GM23338 (cell line): ENCODE results near the gene ITSN2. TPM values are rescaled to one million over a fixed set of nuclear protein-coding genes. Genes with fewer than 3 reads are reported as not detected.
A peak's percentile ranks its signal among the peaks of the same experiment; 100 is the strongest.

ENCODE experiments used
- ATAC-seq: fragments of 200-7000 bp; cut with Tn5 transposase; 3 replicates; pipeline ENCODE4 v1.9.1; 2020
- DNase-seq: peaks from one replicate; pipeline ENCODE4 v3.0.0-alpha.2; 2015; ENCODE audit warnings: low spot score
- H2AFZ ChIP-seq: fragments of 200-600 bp; sonication (generic); 2 replicates; pipeline ENCODE4 v1.8.0; 2016; ENCODE audit warnings: antibody characterized with exemption, mild to moderate bottlenecking, moderate library complexity
- H3F3A ChIP-seq: fragments of 200-600 bp; sonication (generic); replicated peaks from 2 replicates; pipeline ENCODE4 v1.8.0; 2017; ENCODE audit warnings: antibody characterized with exemption, mixed run types, low read depth
- H3K27ac ChIP-seq: fragments of 200-600 bp; sonication (generic); 2 replicates; pipeline ENCODE4 v1.6.1; 2016; ENCODE audit warnings: low read depth
- H3K27me3 ChIP-seq: fragments of 200-600 bp; sonication (generic); 2 replicates; pipeline ENCODE4 v1.8.0; 2016; ENCODE audit warnings: mild to moderate bottlenecking, mixed run types, moderate library complexity; ENCODE audit not compliant: insufficient read depth
- H3K36me3 ChIP-seq: fragments of 200-600 bp; sonication (generic); 2 replicates; pipeline ENCODE4 v1.8.0; 2016; ENCODE audit warnings: mild to moderate bottlenecking; ENCODE audit not compliant: insufficient read depth
- H3K4me1 ChIP-seq: fragments of 200-600 bp; sonication (generic); 2 replicates; pipeline ENCODE4 v1.8.0; 2016; ENCODE audit warnings: mild to moderate bottlenecking, moderate library complexity; ENCODE audit not compliant: insufficient read depth
- H3K4me2 ChIP-seq: fragments of 200-600 bp; sonication (generic); 2 replicates; pipeline ENCODE4 v1.7.1; 2017; ENCODE audit warnings: mixed run types
- H3K4me3 ChIP-seq: fragments of 200-600 bp; sonication (generic); 2 replicates; pipeline ENCODE4 v1.6.1; 2016; ENCODE audit warnings: mixed run types
- H3K79me2 ChIP-seq: fragments of 200-600 bp; sonication (generic); replicated peaks from 2 replicates; pipeline ENCODE4 v1.8.0; 2017; ENCODE audit warnings: mild to moderate bottlenecking; ENCODE audit not compliant: insufficient read depth
- H3K9me2 ChIP-seq: fragments of 200-600 bp; sonication (generic); 2 replicates; pipeline ENCODE4 v1.8.0; 2017; ENCODE audit not compliant: insufficient read depth
- H4K20me1 ChIP-seq: fragments of 200-600 bp; sonication (generic); replicated peaks from 2 replicates; pipeline ENCODE4 v1.8.0; 2017; ENCODE audit warnings: mild to moderate bottlenecking; ENCODE audit not compliant: insufficient read depth
- H3K27ac Mint-ChIP-seq: 2 replicates; pipeline ENCODE4 v1.8.0; 2020; ENCODE audit warnings: inconsistent platforms, mild to moderate bottlenecking, moderate library complexity, mixed read lengths
- H3K27me3 Mint-ChIP-seq: 3 replicates; pipeline ENCODE4 v1.8.0; 2022; ENCODE audit warnings: low read depth, mild to moderate bottlenecking, moderate library complexity, mixed read lengths, inconsistent platforms; ENCODE audit not compliant: insufficient read depth, poor library complexity
- H3K36me3 Mint-ChIP-seq: 3 replicates; pipeline ENCODE4 v1.8.0; 2021; ENCODE audit warnings: low read depth, mild to moderate bottlenecking, inconsistent platforms, moderate library complexity, mixed read lengths
- H3K4me1 Mint-ChIP-seq: 3 replicates; pipeline ENCODE4 v1.8.0; 2020; ENCODE audit warnings: mild to moderate bottlenecking, inconsistent platforms, mixed read lengths
- H3K4me3 Mint-ChIP-seq: 3 replicates; pipeline ENCODE4 v1.8.0; 2021; ENCODE audit warnings: moderate library complexity, mild to moderate bottlenecking, inconsistent platforms, mixed read lengths
- H3K9me3 Mint-ChIP-seq: 3 replicates; pipeline ENCODE4 v1.8.0; 2020; ENCODE audit warnings: moderate library complexity, mild to moderate bottlenecking, inconsistent platforms, mixed read lengths
- POLR2AphosphoS5 ChIP-seq: IDR thresholded peaks from 2 replicates; pipeline ENCODE4 v1.6.1; 2016; ENCODE audit warnings: antibody characterized with exemption, low read depth
- STAT1 ChIP-seq: IDR thresholded peaks from one replicate; pipeline ENCODE4 v1.6.1; 2016; ENCODE audit warnings: antibody characterized with exemption; ENCODE audit not compliant: unreplicated experiment
- ZNF114 ChIP-seq: fragments of 250-450 bp; sonication (Bioruptor Pico); IDR thresholded peaks from 2 replicates; pipeline ENCODE4 v1.5.0; 2020; ENCODE audit warnings: mild to moderate bottlenecking, moderate library complexity
- polyA plus RNA-seq: library from polyadenylated mRNA; unstranded; fragments of >200 nt; fragmentation: Nextera tagmentation; extraction: Ambion mirVana; gene quantifications from 2 replicates; pipeline ENCODE4 v1.2.1, GENCODE V29; 2016
- total RNA-seq: library from RNA; depleted of rRNA; stranded (reverse); fragments of >200 nt; shearing (Covaris generic); gene quantifications from 2 replicates; pipeline ENCODE4 v1.2.3, GENCODE V29; 2014
- TF ChIP-seq, protein P1 (sequence below): fragments of 250-450 bp; sonication (Bioruptor Pico); IDR thresholded peaks from 2 replicates; pipeline ENCODE4 v1.5.0; 2020; ENCODE audit warnings: mild to moderate bottlenecking, moderate library complexity

Gene ITSN2
- total and polyA plus RNA-seq, 2 experiments from 2014 or later: 17.1 to 17.8 TPM

DNA sequence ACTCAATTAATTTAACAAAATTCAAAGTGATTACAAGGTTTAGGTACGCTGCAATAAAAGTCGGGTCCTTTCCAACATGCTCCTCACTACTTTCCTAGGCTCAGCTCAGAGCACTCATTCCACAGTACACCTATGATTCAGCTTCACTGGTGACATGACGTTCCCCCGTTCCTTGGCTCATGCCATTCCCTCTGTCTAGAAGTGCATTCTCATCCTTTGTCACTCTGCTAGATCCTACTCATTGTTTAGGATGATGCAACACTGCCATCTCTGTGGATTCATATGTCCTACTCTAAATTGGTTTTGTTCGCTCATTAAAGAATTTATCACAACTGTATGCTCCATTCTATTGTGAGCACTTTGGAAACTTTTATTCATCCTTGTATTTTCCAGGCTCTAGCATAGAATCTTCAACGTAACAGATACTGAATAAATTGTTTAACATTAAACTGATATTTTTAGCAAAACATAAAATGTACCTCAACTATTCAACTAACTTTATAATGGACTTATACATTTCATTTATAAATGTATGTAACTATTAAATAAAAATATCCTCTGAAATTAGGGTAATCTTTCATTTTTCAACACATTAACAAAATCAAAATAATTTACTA is 106.9 kb downstream of the ITSN2 start:
- Histone ChIP-seq H3K4me1 (0 out of 2 replicates have a peak, but pooled peaks cover 3% of the 10 kb centered on the region), H3K79me2 (no peaks in the 10 kb centered on the region), H3K4me2 (no peak overlapping the region), H3K27me3 (no peaks in the 10 kb centered on the region), H4K20me1 (no peaks in the 10 kb centered on the region), H3K4me3 (no peak overlapping the region), H3F3A (no peaks in the 10 kb centered on the region), H3K9me2 (no peaks in the 10 kb centered on the region), H2AFZ (no peak overlapping the region), H3K27ac (no peak overlapping the region), H3K36me3 (no peaks in the 10 kb centered on the region)
- ATAC-seq (no peak), DNase-seq (peak; percentile 6)
- no peaks in the 10 kb centered on the region for H3K36me3 Mint-ChIP-seq
- no peaks in the 10 kb centered on the region for H3K9me3 Mint-ChIP-seq
- no peak overlapping the region for H3K4me3 Mint-ChIP-seq
- peak overlapping the region; percentile 58 for H3K27ac Mint-ChIP-seq
- TF ChIP-seq STAT1: no peak
- TF ChIP-seq ZNF114 (CRISPR knock-in tag): no peak
- TF ChIP-seq, protein P1, sequence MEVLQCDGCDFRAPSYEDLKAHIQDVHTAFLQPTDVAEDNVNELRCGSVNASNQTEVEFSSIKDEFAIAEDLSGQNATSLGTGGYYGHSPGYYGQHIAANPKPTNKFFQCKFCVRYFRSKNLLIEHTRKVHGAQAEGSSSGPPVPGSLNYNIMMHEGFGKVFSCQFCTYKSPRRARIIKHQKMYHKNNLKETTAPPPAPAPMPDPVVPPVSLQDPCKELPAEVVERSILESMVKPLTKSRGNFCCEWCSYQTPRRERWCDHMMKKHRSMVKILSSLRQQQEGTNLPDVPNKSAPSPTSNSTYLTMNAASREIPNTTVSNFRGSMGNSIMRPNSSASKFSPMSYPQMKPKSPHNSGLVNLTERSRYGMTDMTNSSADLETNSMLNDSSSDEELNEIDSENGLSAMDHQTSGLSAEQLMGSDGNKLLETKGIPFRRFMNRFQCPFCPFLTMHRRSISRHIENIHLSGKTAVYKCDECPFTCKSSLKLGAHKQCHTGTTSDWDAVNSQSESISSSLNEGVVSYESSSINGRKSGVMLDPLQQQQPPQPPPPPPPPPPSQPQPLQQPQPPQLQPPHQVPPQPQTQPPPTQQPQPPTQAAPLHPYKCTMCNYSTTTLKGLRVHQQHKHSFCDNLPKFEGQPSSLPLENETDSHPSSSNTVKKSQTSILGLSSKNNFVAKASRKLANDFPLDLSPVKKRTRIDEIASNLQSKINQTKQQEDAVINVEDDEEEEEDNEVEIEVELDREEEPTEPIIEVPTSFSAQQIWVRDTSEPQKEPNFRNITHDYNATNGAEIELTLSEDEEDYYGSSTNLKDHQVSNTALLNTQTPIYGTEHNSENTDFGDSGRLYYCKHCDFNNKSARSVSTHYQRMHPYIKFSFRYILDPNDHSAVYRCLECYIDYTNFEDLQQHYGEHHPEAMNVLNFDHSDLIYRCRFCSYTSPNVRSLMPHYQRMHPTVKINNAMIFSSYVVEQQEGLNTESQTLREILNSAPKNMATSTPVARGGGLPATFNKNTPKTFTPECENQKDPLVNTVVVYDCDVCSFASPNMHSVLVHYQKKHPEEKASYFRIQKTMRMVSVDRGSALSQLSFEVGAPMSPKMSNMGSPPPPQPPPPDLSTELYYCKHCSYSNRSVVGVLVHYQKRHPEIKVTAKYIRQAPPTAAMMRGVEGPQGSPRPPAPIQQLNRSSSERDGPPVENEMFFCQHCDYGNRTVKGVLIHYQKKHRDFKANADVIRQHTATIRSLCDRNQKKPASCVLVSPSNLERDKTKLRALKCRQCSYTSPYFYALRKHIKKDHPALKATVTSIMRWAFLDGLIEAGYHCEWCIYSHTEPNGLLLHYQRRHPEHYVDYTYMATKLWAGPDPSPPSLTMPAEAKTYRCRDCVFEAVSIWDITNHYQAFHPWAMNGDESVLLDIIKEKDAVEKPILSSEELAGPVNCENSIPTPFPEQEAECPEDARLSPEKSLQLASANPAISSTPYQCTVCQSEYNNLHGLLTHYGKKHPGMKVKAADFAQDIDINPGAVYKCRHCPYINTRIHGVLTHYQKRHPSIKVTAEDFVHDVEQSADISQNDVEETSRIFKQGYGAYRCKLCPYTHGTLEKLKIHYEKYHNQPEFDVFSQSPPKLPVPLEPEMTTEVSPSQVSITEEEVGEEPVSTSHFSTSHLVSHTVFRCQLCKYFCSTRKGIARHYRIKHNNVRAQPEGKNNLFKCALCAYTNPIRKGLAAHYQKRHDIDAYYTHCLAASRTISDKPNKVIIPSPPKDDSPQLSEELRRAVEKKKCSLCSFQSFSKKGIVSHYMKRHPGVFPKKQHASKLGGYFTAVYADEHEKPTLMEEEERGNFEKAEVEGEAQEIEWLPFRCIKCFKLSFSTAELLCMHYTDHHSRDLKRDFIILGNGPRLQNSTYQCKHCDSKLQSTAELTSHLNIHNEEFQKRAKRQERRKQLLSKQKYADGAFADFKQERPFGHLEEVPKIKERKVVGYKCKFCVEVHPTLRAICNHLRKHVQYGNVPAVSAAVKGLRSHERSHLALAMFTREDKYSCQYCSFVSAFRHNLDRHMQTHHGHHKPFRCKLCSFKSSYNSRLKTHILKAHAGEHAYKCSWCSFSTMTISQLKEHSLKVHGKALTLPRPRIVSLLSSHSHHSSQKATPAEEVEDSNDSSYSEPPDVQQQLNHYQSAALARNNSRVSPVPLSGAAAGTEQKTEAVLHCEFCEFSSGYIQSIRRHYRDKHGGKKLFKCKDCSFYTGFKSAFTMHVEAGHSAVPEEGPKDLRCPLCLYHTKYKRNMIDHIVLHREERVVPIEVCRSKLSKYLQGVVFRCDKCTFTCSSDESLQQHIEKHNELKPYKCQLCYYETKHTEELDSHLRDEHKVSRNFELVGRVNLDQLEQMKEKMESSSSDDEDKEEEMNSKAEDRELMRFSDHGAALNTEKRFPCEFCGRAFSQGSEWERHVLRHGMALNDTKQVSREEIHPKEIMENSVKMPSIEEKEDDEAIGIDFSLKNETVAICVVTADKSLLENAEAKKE (CRISPR knock-in tag): no peak
- H3K4me1 Mint-ChIP-seq: peaks cover 10% of the 10 kb centered on the region
- no peaks in the 10 kb centered on the region for H3K27me3 Mint-ChIP-seq

- H3K79me2 ChIP-seq: no peaks in the 10 kb centered on the region
- Mint-ChIP-seq H3K36me3 (no peaks in the 10 kb centered on the region), H3K9me3 (no peaks in the 10 kb centered on the region), H3K27me3 (no peaks in the 10 kb centered on the region), H3K4me1 (no peaks in the 10 kb centered on the region), H3K27ac (no peak overlapping the region), H3K4me3 (no peak overlapping the region)
- no peaks in the 10 kb centered on the region for H3K9me2 ChIP-seq
- DNase-seq (no peak), ATAC-seq (no peak)
- no peaks in the 10 kb centered on the region for H3K27me3 ChIP-seq
- no peak overlapping the region for H3K27ac ChIP-seq
- no peak overlapping the region for H2AFZ ChIP-seq
- no peaks in the 10 kb centered on the region for H3F3A ChIP-seq
- H3K4me1 ChIP-seq: no peaks in the 10 kb centered on the region
- H3K4me2 ChIP-seq: no peak overlapping the region
- no peaks in the 10 kb centered on the region for H4K20me1 ChIP-seq
- no peaks in the 10 kb centered on the region for H3K36me3 ChIP-seq
- TF ChIP-seq POLR2AphosphoS5: no peak
- H3K4me3 ChIP-seq: no peak overlapping the region
Measured at GRCh38 chr2:24247592-24247991, 112.7 kb downstream of the ITSN2 start.
